ENCODE results near the gene NCOA3.

Gene NCOA3

GRCh38 chr20:47667531-47668312 is 166.0 kb downstream of the NCOA3 start:
- Mint-ChIP-seq H3K9me3 (no peaks in the 10 kb centered on the region), H3K4me3 (no peak overlapping the region), H3K27me3 (no peaks in the 10 kb centered on the region), H3K4me1 (peaks cover 11% of the 10 kb centered on the region), H3K36me3 (ENCODE audit: insufficient read depth) (peaks cover 17% of the 10 kb centered on the region), H3K27ac (ENCODE audit: low read depth) (peak overlapping the region; percentile 56)
- no peak for ATAC-seq (replicated peaks; ENCODE audit: extremely low read depth, poor library complexity, severe bottlenecking)
- DNase-seq (ENCODE audit: low spot score in 2 of 2), result no peak

GRCh38 chr20:47668313-47669151 is 166.8 kb downstream of the NCOA3 start:
- Mint-ChIP-seq H3K4me3 (no peak overlapping the region), H3K4me1 (peaks cover 10% of the 10 kb centered on the region)

GRCh38 chr20:47669152-47669425 is 167.4 kb downstream of the NCOA3 start:
- Mint-ChIP-seq H3K4me1 (peaks cover 5% of the 10 kb centered on the region), H3K9me3 (no peaks in the 10 kb centered on the region), H3K4me3 (no peak overlapping the region), H3K27ac (ENCODE audit: low read depth) (no peak overlapping the region), H3K27me3 (no peaks in the 10 kb centered on the region), H3K36me3 (ENCODE audit: insufficient read depth) (peaks cover 16% of the 10 kb centered on the region)
- ATAC-seq (replicated peaks; ENCODE audit: extremely low read depth, poor library complexity, severe bottlenecking) (no peak), DNase-seq (ENCODE audit: low spot score in 2 of 2) (no peak)

More at GRCh38 chr20:47668313-47669151, 166.8 kb downstream of the NCOA3 start:
- peaks cover 16% of the 10 kb centered on the region for H3K36me3 Mint-ChIP-seq (ENCODE audit: insufficient read depth)
- ATAC-seq (replicated peaks; ENCODE audit: extremely low read depth, poor library complexity, severe bottlenecking) (no peak), DNase-seq (ENCODE audit: low spot score in 2 of 2) (no peak)
- no peaks in the 10 kb centered on the region for H3K9me3 Mint-ChIP-seq
- peak overlapping the region; percentile 56 for H3K27ac Mint-ChIP-seq (ENCODE audit: low read depth)
- H3K27me3 Mint-ChIP-seq, result no peaks in the 10 kb centered on the region

GRCh38 chr20:47669489-47669888 is 167.8 kb downstream of the NCOA3 start:
- Mint-ChIP-seq H3K9me3 (no peaks in the 10 kb centered on the region), H3K4me3 (no peak overlapping the region), H3K27ac (ENCODE audit: low read depth) (no peak overlapping the region), H3K36me3 (ENCODE audit: insufficient read depth) (peaks cover 16% of the 10 kb centered on the region), H3K27me3 (no peaks in the 10 kb centered on the region), H3K4me1 (peaks cover 5% of the 10 kb centered on the region)
- DNase-seq (ENCODE audit: low spot score in 2 of 2) (no peak), ATAC-seq (replicated peaks; ENCODE audit: extremely low read depth, poor library complexity, severe bottlenecking) (no peak)

GRCh38 chr20:47669927-47670890 is 168.5 kb downstream of the NCOA3 start:
- Mint-ChIP-seq H3K27me3 (no peaks in the 10 kb centered on the region), H3K36me3 (ENCODE audit: insufficient read depth) (peaks cover 16% of the 10 kb centered on the region), H3K9me3 (no peaks in the 10 kb centered on the region), H3K4me3 (no peak overlapping the region), H3K4me1 (peaks cover 5% of the 10 kb centered on the region), H3K27ac (ENCODE audit: low read depth) (no peak overlapping the region)
- ATAC-seq (replicated peaks; ENCODE audit: extremely low read depth, poor library complexity, severe bottlenecking) (no peak), DNase-seq (ENCODE audit: low spot score in 2 of 2) (no peak)

- DNase-seq (ENCODE audit: low spot score in 2 of 2), result no peak
- Mint-ChIP-seq H3K27ac (ENCODE audit: low read depth) (no peak overlapping the region), H3K4me3 (no peak overlapping the region), H3K9me3 (no peaks in the 10 kb centered on the region), H3K27me3 (no peaks in the 10 kb centered on the region), H3K4me1 (peaks cover 5% of the 10 kb centered on the region), H3K36me3 (ENCODE audit: insufficient read depth) (peaks cover 13% of the 10 kb centered on the region)
- ATAC-seq (replicated peaks; ENCODE audit: extremely low read depth, poor library complexity, severe bottlenecking), result no peak
Observed at GRCh38 chr20:47670913-47671312, 169.2 kb downstream of the NCOA3 start.

- no peak overlapping the region for H3K27ac Mint-ChIP-seq (ENCODE audit: low read depth)
Observed at GRCh38 chr20:47672166-47672565, 170.5 kb downstream of the NCOA3 start.

GRCh38 chr20:47672886-47673670 is 171.4 kb downstream of the NCOA3 start:
- Mint-ChIP-seq H3K36me3 (ENCODE audit: insufficient read depth) (peaks cover 10% of the 10 kb centered on the region), H3K4me3 (no peak overlapping the region), H3K4me1 (peaks cover 2% of the 10 kb centered on the region), H3K9me3 (no peaks in the 10 kb centered on the region), H3K27ac (ENCODE audit: low read depth) (no peak overlapping the region), H3K27me3 (no peaks in the 10 kb centered on the region)
- ATAC-seq (replicated peaks; ENCODE audit: extremely low read depth, poor library complexity, severe bottlenecking) (no peak), DNase-seq (ENCODE audit: low spot score in 2 of 2) (no peak)

More at GRCh38 chr20:47672166-47672565, 170.5 kb downstream of the NCOA3 start:
- H3K4me1 Mint-ChIP-seq, result peaks cover 5% of the 10 kb centered on the region
- DNase-seq (ENCODE audit: low spot score in 2 of 2) (no peak), ATAC-seq (replicated peaks; ENCODE audit: extremely low read depth, poor library complexity, severe bottlenecking) (no peak)
- peaks cover 9% of the 10 kb centered on the region for H3K36me3 Mint-ChIP-seq (ENCODE audit: insufficient read depth)
- no peaks in the 10 kb centered on the region for H3K9me3 Mint-ChIP-seq
- no peak overlapping the region for H3K4me3 Mint-ChIP-seq
- H3K27me3 Mint-ChIP-seq, result no peaks in the 10 kb centered on the region

- no peak overlapping the region for H3K4me3 Mint-ChIP-seq
Observed at GRCh38 chr20:47673671-47673955, 171.9 kb downstream of the NCOA3 start.

GRCh38 chr20:47674145-47674544 is 172.5 kb downstream of the NCOA3 start:
- no peak overlapping the region for H3K27ac Mint-ChIP-seq (ENCODE audit: low read depth)
- DNase-seq (ENCODE audit: low spot score in 2 of 2), result no peak
- H3K9me3 Mint-ChIP-seq, result no peaks in the 10 kb centered on the region
- H3K4me3 Mint-ChIP-seq, result no peak overlapping the region
- H3K36me3 Mint-ChIP-seq (ENCODE audit: insufficient read depth), result peaks cover 2% of the 10 kb centered on the region
- ATAC-seq (replicated peaks; ENCODE audit: extremely low read depth, poor library complexity, severe bottlenecking), result no peak
- H3K4me1 Mint-ChIP-seq, result peaks cover 4% of the 10 kb centered on the region
- H3K27me3 Mint-ChIP-seq, result peaks cover 6% of the 10 kb centered on the region

More at GRCh38 chr20:47673671-47673955, 171.9 kb downstream of the NCOA3 start:
- no peak overlapping the region for H3K27ac Mint-ChIP-seq (ENCODE audit: low read depth)
- no peaks in the 10 kb centered on the region for H3K4me1 Mint-ChIP-seq
- DNase-seq (ENCODE audit: low spot score in 2 of 2), result no peak
- peaks cover under 1% of the 10 kb centered on the region for H3K27me3 Mint-ChIP-seq
- no peaks in the 10 kb centered on the region for H3K9me3 Mint-ChIP-seq
- H3K36me3 Mint-ChIP-seq (ENCODE audit: insufficient read depth), result peaks cover 6% of the 10 kb centered on the region
- ATAC-seq (replicated peaks; ENCODE audit: extremely low read depth, poor library complexity, severe bottlenecking), result no peak

GRCh38 chr20:47674686-47675085 is 173.0 kb downstream of the NCOA3 start:
- no peak overlapping the region for H3K27ac Mint-ChIP-seq (ENCODE audit: low read depth)

More at GRCh38 chr20:47674686-47675085, 173.0 kb downstream of the NCOA3 start:
- DNase-seq (ENCODE audit: low spot score in 2 of 2), result no peak
- peaks cover 10% of the 10 kb centered on the region for H3K27me3 Mint-ChIP-seq
- H3K9me3 Mint-ChIP-seq, result no peaks in the 10 kb centered on the region
- no peak for ATAC-seq (replicated peaks; ENCODE audit: extremely low read depth, poor library complexity, severe bottlenecking)
- H3K4me1 Mint-ChIP-seq, result peaks cover 8% of the 10 kb centered on the region
- peaks cover 2% of the 10 kb centered on the region for H3K36me3 Mint-ChIP-seq (ENCODE audit: insufficient read depth)
- H3K4me3 Mint-ChIP-seq, result no peak overlapping the region
